Right ventricle myocardium superior (tissue), 1 donor: ENCODE data around the gene OR52E5. TPM values are rescaled to one million over a fixed set of nuclear protein-coding genes. Genes with fewer than 3 reads are reported as not detected.

Source experiments
- ATAC-seq: fragments of 200-7000 bp; cut with Tn5 transposase; one replicate; pipeline ENCODE4 v1.9.1; 2020; ENCODE audit warnings: mild to moderate bottlenecking; ENCODE audit not compliant: poor library complexity
- DNase-seq: peaks from one replicate; pipeline ENCODE4 v3.0.0-alpha.2; 2020
- intact Hi-C: fragments of 100-400 bp; cut with DNase I; formaldehyde crosslinking; loops from one replicate; pipeline ENCODE4 v1.11.2; 2022
- total RNA-seq: library from RNA; stranded (reverse); fragmentation: NEBNext Ultra II Directional; extraction: Animal tissue kit (Norgen Biotek cat#: 25700); gene quantifications from one replicate; pipeline ENCODE4 v1.2.1, GENCODE V29; 2021
- donor health status: DM: no; HTN: yes; CAD: no; lungs with severe emphysema.

OR52E5 gene
- total RNA-seq, 1 donor from 2014 or later, result not detected

DNA sequence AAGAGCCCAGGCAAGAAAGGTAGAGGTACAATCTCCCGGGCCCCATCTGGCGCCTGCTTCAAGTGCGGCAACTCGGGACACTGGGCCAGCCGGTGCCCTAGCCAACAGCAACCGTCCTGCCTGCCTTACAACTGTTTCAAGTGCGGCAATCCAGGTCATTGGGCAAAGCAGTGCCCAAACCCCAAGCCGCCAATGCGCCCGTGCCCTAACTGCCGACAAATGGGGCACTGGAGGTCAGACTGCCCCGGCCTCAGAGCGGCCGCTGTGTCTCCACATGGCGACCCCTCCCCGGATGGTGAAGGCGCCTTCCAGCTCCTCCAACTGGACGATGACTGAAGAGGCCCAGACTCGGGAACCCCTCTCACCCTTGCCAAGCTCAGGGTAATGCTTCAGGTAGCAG, 37.6 kb downstream of the OR52E5 start:
- intact Hi-C loops, result no loop called here
- DNase-seq (no peak), ATAC-seq (no peak)

DNA sequence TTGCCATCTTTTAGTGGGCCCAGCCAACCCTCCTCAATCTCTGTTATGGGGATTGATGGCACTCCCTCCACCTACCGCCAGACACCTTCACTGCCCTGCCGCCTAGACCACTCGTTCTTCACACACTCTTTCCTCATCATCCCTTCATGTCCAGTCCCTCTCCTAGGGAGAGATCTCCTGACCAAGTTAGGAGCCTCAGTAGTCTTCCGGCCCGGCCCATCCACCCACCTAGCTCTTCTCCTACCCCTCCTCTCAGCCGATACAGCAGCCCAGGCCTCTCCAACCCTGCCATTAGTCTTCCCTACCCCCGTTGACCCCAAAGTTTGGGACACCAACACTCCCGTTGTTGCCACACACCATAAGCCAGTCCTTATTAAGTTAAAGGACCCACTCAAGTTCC, 38.1 kb downstream of the OR52E5 start:
- intact Hi-C loops, result no loop called here
- no peak for ATAC-seq
- no peak for DNase-seq

DNA sequence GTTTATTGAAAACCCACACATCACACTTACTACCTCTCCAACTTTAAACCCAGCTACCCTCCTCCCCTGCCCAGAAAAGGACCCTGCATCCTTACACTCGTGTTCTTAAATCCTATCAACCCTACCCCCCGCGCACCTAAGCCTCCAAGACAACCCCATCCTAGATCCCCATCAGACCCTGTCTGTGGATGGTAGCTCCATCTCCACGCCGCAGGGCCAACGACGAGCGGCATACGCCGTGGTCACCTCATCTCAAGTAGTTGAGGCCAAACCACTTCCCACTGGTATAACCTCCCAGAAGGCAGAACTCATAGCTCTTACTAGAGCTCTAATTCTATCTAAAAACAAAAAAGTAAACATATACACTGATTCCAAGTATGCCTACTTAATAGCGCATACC, 39.7 kb downstream of the OR52E5 start:
- no peak for ATAC-seq
- intact Hi-C loops, result no loop called here
- no peak for DNase-seq

DNA sequence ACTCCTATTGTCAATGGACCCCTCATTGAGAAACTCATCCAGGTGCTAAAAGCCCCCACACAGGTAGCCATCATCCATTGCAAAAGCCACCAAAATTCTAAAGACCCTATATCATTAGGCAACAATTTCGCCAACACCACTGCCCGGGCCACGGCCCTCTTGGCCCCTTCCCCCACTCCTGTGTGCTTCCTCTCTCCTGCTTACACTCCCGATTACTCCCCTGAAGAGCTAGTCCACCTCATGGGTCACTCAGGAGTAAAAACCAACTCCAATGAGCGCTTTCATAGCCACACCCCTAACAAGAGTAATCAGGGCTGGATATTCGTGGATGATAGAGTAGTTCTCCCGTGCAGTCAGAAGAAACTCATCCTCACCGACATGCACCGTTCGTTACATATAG, 40.1 kb downstream of the OR52E5 start:
- no peak for ATAC-seq
- no peak for DNase-seq
- intact Hi-C loops, result no loop called here

DNA sequence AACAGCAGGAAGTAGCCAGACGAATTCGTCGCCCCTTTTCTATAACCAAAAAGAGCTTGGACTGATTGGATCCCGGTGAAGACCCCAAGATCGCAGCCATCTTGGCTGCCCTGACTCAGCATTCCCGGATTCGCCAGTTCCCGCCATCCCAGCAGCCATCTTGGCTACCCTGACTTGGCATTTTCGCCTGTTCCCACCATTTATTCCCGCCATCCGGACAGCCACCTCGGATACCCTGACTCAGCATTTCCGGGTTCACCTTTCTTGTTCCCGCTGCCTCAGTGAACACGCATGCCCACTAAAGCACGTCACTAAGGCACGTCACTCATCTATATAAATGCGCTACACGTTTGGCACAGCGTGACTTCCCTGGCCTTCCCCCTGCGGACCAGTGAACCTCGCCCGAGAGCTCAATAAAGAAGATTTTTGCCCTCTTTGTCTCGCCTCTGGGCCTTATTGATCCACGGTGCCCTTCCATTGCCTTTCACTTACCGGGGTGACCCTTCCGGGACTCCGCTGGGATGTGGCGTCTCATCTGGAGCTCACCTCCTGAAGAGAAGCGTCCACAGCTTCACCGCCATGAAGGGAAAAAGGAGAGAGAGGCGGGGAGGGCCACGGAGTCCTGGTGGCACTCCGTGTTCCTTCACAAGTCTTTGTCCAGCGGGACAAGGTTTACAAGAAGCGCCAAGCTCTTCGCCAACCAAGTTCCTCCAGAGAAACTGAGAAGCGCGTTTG, 45.0 kb downstream of the OR52E5 start:
- ATAC-seq (no peak), DNase-seq (no peak)
- intact Hi-C loops, result no loop called here

DNA sequence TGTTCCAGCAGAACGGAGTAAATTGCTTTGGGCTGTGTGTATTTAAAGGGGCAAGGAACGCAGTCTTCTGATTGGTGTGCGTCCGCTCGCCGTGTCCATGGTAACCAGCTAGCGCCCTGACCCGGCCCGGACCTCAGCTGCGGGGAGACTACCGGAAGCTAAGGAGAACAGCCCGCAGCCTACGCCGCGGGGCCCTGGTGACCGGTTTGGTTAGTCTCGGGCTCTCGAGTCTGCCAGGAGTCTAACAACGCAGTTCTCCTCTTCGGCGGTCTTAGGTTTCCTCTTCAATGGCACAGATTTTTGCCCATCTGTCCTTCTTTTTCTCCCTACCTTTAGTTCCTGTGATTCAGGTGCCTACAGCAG, 45.6 kb downstream of the OR52E5 start:
- ATAC-seq (no peak), DNase-seq (no peak)
- intact Hi-C loops, result no loop called here

DNA sequence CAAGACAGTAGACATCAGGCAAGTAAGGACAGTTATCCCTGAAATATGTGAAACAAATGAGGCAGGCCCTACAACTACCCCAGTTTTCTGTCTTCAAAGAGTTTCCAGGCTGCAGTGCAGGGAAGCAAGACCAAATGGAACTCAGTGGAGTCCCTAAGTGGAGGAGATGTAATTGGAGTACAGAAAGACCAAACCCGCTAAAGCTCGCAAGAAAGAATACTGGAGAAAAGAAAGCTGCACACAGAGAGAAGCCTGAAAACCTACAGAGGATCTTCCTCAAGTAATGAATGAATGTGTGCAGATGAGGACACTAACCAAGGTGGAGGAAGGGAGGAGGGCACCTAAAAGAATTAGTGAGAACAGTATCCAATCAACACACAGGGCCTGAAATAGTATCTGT, 47.7 kb downstream of the OR52E5 start:
- no peak for DNase-seq
- intact Hi-C loops, result no loop called here
- no peak for ATAC-seq

DNA sequence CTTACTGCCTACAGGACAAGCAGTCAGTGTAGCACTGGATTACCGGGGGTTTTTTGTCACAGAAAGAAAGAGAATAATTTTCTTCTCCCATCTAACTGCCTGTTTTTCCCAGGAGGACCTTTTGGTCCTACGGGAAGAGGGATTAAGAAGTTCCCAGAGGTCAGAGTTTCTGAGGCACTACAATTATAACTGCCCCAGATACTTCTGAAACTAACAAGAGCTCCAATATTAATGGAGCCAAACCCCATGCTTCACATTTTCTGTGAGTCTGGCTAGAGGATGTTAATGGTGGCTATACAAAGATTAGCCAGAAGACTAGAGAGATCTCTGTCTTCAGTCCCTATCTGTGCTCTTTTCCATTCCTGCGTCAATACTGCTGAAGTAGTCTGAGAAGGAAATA, 48.9 kb downstream of the OR52E5 start, which contains the start of gene OR56A3:
Gene OR56A3 (plus strand): TSS at position 301 of the 400 bp plus-strand sequence. CDS start 5,096 bp downstream, outside the sequence.
- DNase-seq (no peak), ATAC-seq (no peak)
- intact Hi-C loops, result no loop called here

Other genes starting within 250 kb of the OR52E5 start
- gene TRIM5, start 208.1 kb upstream of the OR52E5 start, total RNA-seq, result 8.1 TPM
- 18.2 TPM for gene TRIM22, start 203.4 kb upstream of the OR52E5 start, total RNA-seq
- gene OR56B1, start 156.8 kb upstream of the OR52E5 start, total RNA-seq, result not detected
- not detected for gene OR52N4, start 139.0 kb upstream of the OR52E5 start, total RNA-seq
- gene OR52N5, start 109.9 kb upstream of the OR52E5 start, total RNA-seq, result not detected
- gene OR52N1, start 101.9 kb upstream of the OR52E5 start, total RNA-seq, result not detected
- gene OR52N2, start 84.3 kb upstream of the OR52E5 start, total RNA-seq, result not detected
- not detected for gene OR52E6, start 51.3 kb upstream of the OR52E5 start, total RNA-seq
- gene OR52E8, start 35.5 kb upstream of the OR52E5 start, total RNA-seq, result not detected
- gene OR52E4, start 12.6 kb upstream of the OR52E5 start, total RNA-seq, result not detected
- gene OR56A3, start 49.0 kb downstream of the OR52E5 start, total RNA-seq, result not detected
- gene OR56A5, start 75.3 kb downstream of the OR52E5 start, total RNA-seq, result not detected
- gene OR52L1, start 93.8 kb downstream of the OR52E5 start, total RNA-seq, result not detected
- gene OR56A4, start 113.7 kb downstream of the OR52E5 start, total RNA-seq, result not detected
- gene OR56A1, start 137.6 kb downstream of the OR52E5 start, total RNA-seq, result not detected
- gene OR56B4, start 214.5 kb downstream of the OR52E5 start, total RNA-seq, result not detected